HG02571 (cell line): ENCODE measurements around the gene VPS16.
"Not testable (repeated sequence)": the region's sequence is repeated elsewhere in the genome, so short reads cannot be mapped to it uniquely, and the experiment has no call there.

Source experiments
- ATAC-seq: cut with Tn5 transposase; IDR thresholded peaks from one replicate; pipeline ENCODE4 v1.9.1; 2021; ENCODE audit warnings: mild to moderate bottlenecking, moderate library complexity; ENCODE audit not compliant: unreplicated experiment

The VPS16 gene

GRCh38 chr20:2806351-2806701, 34.2 kb upstream of the VPS16 start:
- no peak for ATAC-seq

GRCh38 chr20:2807019-2807418, 33.5 kb upstream of the VPS16 start:
- no peak for ATAC-seq

- not testable (repeated sequence) for ATAC-seq
Observed at GRCh38 chr20:2807929-2808328, 32.6 kb upstream of the VPS16 start.

- ATAC-seq, result no peak
Observed at GRCh38 chr20:2809690-2810089, 30.9 kb upstream of the VPS16 start.

- no peak for ATAC-seq
Observed at GRCh38 chr20:2812189-2812588, 28.4 kb upstream of the VPS16 start.

GRCh38 chr20:2814076-2814475, 26.5 kb upstream of the VPS16 start:
- no peak for ATAC-seq

- ATAC-seq, result no peak
Observed at GRCh38 chr20:2814587-2815051, 25.9 kb upstream of the VPS16 start, which contains the start of gene C20orf141. Gene C20orf141, plus strand, starts transcription at chr20:2814987. Its CDS starts 198 bp downstream, at chr20:2815185.

GRCh38 chr20:2815242-2815900, 25.2 kb upstream of the VPS16 start:
- ATAC-seq, result no peak

GRCh38 chr20:2816030-2816582, 24.4 kb upstream of the VPS16 start, which contains the start of gene TMEM239:
Gene TMEM239, plus strand, starts transcription at chr20:2816364. Its CDS starts 191 bp downstream, at chr20:2816555.
- no peak for ATAC-seq

- no peak for ATAC-seq
Observed at GRCh38 chr20:2816583-2817340, 23.8 kb upstream of the VPS16 start.

- no peak for ATAC-seq
Observed at GRCh38 chr20:2817341-2817726, 23.2 kb upstream of the VPS16 start.

GRCh38 chr20:2817891-2818595, 22.5 kb upstream of the VPS16 start:
- ATAC-seq, result no peak

- no peak for ATAC-seq
Observed at GRCh38 chr20:2820084-2820895, 20.3 kb upstream of the VPS16 start.

- ATAC-seq, result no peak
Observed at GRCh38 chr20:2820896-2821869, 19.4 kb upstream of the VPS16 start.

GRCh38 chr20:2822073-2822472, 18.5 kb upstream of the VPS16 start:
- no peak for ATAC-seq

GRCh38 chr20:2825761-2826160, 14.8 kb upstream of the VPS16 start:
- no peak for ATAC-seq

- ATAC-seq, result no peak
Observed at GRCh38 chr20:2826655-2827054, 13.9 kb upstream of the VPS16 start.

GRCh38 chr20:2829376-2829775, 11.2 kb upstream of the VPS16 start:
- ATAC-seq, result no peak

GRCh38 chr20:2831206-2831605, 9.3 kb upstream of the VPS16 start:
- not testable (repeated sequence) for ATAC-seq
